ENCODE results near the gene TLX3. TPM values are rescaled to one million over a fixed set of nuclear protein-coding genes. Genes with fewer than 3 reads are reported as not detected.

TLX3 gene
- total RNA-seq, 1 experiment from 2014 or later: not detected

DNA sequence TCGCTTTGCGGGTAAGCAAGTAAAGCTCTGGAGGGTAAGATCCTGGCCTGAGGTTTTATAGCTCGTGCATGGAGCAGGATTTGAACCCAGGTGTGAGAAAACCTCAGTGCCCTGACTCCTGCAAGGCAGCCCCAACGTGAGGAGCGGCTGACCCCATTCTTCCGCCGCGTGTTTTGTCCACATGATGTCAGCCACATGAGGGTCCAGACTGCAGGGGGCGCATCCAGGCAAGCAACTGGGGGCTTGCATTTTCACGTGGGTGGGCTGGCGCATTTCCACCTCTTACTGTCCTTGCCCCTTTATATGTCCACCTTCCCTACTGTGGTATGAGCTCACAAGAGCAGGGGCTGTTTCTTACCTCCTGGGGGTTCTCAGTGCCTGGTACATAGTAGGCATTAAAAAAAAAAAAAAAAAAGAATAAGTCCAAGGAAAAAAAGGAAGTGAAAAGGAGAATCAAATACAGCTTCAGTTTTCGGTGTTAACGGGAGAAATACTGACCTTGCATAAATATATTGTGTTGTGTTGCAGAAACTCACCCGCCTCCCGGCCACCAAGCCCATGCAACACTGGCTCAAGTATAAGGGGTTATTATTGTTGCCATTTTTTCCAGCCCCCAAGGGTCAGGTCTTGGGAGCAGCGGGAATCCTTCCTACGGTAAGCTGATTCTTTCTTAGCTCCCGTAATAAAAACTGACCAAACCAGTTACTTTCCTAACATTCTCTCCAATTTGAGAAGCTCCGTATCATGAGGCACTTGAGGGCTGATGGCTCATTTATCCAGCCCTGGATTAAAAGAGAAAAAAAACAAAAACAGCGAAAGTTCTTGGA lies 15.0 kb downstream of the TLX3 start:
- no peak overlapping the region for H2BK5ac ChIP-seq (ENCODE audit: insufficient read length, low read length)
- no peak overlapping the region for H4K8ac ChIP-seq (replicated peaks; ENCODE audit: insufficient read length, low read depth, low read length)
- H2BK12ac ChIP-seq (ENCODE audit: insufficient read length, low read depth, low read length): no peak overlapping the region
- no peaks in the 10 kb centered on the region for H3K79me1 ChIP-seq (ENCODE audit: insufficient read depth, low read depth, low read length, poor library complexity, severe bottlenecking)
- H3K27ac ChIP-seq (ENCODE audit: insufficient read length, low read depth, low read length): no peak overlapping the region
- peaks cover 98% of the 10 kb centered on the region for H3K27me3 Mint-ChIP-seq (ENCODE audit: low read depth)
- 0 out of 3 replicates have a peak, but pooled peaks have one; percentile 19 for TF ChIP-seq CTCF (conservative IDR thresholded peaks at IDR 0.05)
- no peaks in the 10 kb centered on the region for H3K36me3 Mint-ChIP-seq (ENCODE audit: insufficient read depth in 1 of 3, low read depth in 3 of 3)
- H3K23ac ChIP-seq (ENCODE audit: insufficient read length, low read depth, low read length): no peak overlapping the region
- H3K9me3 ChIP-seq (ENCODE audit: control insufficient read depth, low read depth, low read length): no peaks in the 10 kb centered on the region
- H2AK5ac ChIP-seq (ENCODE audit: insufficient read length, low read length): no peak overlapping the region
- H4K5ac ChIP-seq (ENCODE audit: insufficient read length, low read depth, low read length): no peak overlapping the region
- H3K27me3 ChIP-seq (ENCODE audit: insufficient read depth, low read length): peaks cover 30% of the 10 kb centered on the region; the same call in 1 of the 2 replicates
- H2BK20ac ChIP-seq (ENCODE audit: low read depth, low read length, poor library complexity, severe bottlenecking): no peak overlapping the region
- no peak overlapping the region for H3K27ac Mint-ChIP-seq
- H3T11ph ChIP-seq (ENCODE audit: low read length): no peak overlapping the region
- no peak overlapping the region for H3K18ac ChIP-seq (ENCODE audit: insufficient read length, low read depth, low read length)
- H3K14ac ChIP-seq (ENCODE audit: insufficient read depth, low read length): no peak overlapping the region
- H3K79me2 ChIP-seq (ENCODE audit: insufficient read depth, low read length): no peaks in the 10 kb centered on the region
- H2BK15ac ChIP-seq (ENCODE audit: low read depth, low read length): no peak overlapping the region
- no peaks in the 10 kb centered on the region for H4K20me1 ChIP-seq (ENCODE audit: control insufficient read depth, insufficient read depth, insufficient read length)
- no peak overlapping the region for H3K9ac ChIP-seq (ENCODE audit: extremely low read depth, insufficient read length, low read length)
- H3K9me3 Mint-ChIP-seq: no peaks in the 10 kb centered on the region
- H3K23me2 ChIP-seq (ENCODE audit: insufficient read length, low read depth, low read length, poor library complexity, severe bottlenecking): no peaks in the 10 kb centered on the region
- DNase-seq: no peak
- H4K91ac ChIP-seq (ENCODE audit: insufficient read length, low read depth, low read length): no peak overlapping the region
- no peak overlapping the region for H3K4ac ChIP-seq (ENCODE audit: low read depth, low read length)
- peaks cover 4 to 22% of the 10 kb centered on the region in 2 experiments; a peak in 3 of 4 replicates for H3K4me1 Mint-ChIP-seq
- H3K4me3 Mint-ChIP-seq: no peak overlapping the region
- H2AFZ ChIP-seq (ENCODE audit: low read length): no peak overlapping the region
- no peak overlapping the region for H3K4me2 ChIP-seq (ENCODE audit: insufficient read depth, insufficient read length, low read length)
- H2BK120ac ChIP-seq (ENCODE audit: low read depth, low read length, poor library complexity, severe bottlenecking): no peak overlapping the region
- H3K56ac ChIP-seq (ENCODE audit: insufficient read length, low read depth, low read length): no peak overlapping the region
- H3K4me1 ChIP-seq (ENCODE audit: insufficient read depth, low read length): no peaks in the 10 kb centered on the region
- no CpG with 5 or more reads among the region's 20 CpGs for WGBS (ENCODE audit: extremely low coverage, insufficient read length, low lambda C conversion rate)
